DMS114 treated with DMSO at 0.1 percent for 48 hours (cell line): ENCODE data around the gene KCNIP4.

Source experiments
- DNase-seq: peaks from one replicate; lab custom pipeline; 2025; ENCODE audit not compliant: unreplicated experiment; lab: John Stamatoyannopoulos, UW

Gene KCNIP4

DNA sequence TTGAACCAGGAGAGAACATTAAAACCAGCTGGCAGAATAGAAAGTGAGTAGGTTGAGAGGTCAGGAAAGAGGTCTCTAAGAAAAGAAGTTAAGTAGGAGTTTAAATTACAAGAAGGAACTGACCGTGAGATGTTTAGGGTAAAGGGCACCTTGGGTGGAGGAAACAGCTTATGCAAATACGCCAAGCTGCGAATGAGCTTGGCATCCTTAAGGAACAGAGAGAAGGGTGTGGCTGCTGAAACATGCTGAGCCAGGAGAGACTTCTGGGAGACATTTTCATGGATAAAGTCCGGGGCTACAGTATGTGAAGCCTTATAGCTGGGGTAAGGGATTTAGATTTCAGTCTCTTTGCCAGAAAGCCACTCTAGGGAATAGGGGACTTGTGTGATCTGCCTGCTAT is 249.1 kb downstream of the KCNIP4 start:
- no peak for DNase-seq

DNA sequence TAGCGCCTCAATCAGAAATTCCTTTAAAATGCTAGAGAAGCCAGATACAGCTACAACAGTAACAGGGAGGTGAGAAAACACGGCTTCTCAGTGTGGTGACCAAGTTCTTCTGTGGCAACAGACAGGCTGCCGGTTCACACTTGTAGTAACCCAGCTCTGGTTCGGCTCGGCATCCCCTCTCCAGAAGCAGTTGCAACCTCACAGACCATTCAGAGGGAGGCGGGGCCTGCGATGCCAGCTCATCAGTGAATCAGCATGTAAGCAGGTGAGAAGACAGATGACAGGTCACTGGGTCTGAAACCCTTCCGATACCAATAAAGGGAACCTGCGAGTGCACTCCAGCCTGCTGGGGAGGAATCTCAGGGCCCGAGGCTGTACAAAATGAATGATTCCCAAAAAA is 251.0 kb downstream of the KCNIP4 start:
- DNase-seq, result no peak

DNA sequence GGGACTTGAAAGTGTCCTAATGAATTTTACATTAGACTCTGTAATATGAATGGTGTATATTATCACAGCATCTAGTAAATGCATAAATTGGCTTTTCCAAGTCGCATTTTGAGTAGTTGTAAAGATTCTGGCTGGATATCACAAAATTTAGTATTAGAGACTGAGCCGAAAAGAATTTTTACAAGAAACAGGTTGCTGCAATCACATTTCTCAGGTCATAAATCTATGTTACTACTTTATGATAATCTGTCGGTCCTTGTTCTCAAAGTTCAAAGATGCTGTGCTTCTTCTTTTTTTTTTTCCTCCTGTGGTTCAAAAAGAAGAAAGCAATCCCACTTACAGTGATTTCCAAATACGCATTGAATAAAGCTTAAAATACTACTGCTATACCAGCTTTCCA is 253.4 kb downstream of the KCNIP4 start:
- DNase-seq, result no peak

DNA sequence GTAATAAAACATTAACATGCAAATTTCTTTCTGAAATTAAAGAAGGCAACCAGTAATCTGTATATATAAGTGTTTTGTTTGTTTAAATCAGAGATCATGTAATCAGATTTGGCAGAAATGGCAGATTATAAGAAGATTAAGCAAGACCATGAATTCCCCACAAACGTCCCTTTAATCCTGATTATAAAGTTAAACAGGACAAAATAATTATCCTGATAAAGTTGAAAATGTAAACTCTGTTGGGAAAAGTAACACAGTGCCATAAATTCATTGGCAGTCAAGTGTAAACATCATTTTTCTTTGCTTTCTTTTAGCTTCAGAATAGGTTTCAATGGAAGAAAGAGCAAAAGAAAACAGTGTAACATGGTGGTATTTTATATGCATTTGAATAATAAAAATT is 256.3 kb downstream of the KCNIP4 start:
- no peak for DNase-seq

DNA sequence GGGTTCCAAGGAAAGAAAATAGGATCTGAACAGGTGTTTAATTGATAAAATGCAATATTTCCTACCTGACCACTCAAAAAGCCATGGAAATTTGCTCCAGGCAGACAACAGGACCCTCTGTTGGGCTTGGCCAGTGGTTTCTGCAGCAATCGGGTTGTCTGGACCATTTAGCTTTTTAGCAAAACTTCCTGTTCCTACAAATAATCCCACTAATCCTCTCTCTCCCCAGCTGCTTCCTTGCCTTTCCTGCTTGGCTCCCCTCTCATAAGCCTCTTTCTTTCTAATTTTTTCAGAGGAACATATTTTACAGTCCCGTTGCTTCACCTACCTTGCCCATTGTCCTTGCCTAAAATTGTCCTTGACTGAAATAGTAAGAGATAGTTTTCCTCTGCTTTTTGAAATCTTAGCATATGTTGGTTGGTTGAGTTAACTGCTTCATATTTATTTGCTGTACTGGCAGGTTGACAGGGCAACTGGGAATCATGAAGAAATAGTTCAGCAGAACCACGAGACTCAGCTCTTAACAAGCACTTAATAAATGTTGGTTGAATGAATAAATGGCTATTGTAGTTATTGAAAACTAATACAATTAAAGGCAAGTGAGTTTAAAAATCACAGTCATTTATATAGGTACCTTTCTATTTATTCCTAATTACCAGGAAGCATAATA is 259.8 kb downstream of the KCNIP4 start:
- DNase-seq, result no peak

DNA sequence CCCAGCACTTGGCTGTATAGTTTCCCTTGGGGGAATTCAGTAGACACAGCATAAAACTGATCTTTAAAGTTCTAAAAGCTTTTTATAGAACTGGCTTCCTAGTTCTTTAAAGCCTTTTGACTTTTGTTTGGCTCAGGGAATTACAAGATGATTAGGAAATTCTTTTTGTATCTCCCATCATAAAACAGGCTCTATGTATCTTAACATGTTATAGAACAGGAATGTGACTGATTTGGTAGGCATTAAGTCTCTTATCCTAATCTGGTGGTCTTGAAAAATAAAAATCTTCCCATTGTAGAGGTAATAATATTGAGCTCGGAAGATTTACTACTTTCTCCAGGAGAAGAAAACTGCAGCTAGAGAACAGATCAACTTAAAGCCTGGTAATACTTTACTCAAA is 262.7 kb downstream of the KCNIP4 start:
- DNase-seq, result no peak

DNA sequence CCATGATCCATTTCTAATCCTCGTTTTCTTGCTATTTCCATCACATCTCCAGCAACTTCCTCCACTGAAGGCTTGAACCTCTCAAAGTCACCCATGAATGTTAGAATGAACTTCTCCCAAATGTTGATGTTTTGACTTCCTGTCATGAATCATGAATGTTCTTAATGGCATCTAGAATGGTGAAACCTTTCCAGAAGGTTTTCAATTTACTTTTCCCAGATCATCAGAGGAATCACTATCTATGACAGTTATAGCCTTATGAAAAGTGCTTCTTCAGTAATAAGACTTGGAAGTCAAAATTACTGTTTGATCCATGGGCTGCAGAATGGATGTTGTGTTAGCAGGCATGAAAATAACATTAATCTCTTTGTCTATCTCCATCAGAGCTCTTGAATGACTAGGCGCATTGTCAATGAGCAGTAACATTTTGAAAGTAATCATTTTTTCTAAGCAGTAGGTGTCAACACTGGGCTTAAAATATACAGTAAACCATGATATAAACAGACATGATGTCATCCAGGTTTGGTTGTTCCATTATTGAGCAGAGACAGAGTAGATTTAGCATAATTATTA is 268.2 kb downstream of the KCNIP4 start:
- DNase-seq, result no peak

DNA sequence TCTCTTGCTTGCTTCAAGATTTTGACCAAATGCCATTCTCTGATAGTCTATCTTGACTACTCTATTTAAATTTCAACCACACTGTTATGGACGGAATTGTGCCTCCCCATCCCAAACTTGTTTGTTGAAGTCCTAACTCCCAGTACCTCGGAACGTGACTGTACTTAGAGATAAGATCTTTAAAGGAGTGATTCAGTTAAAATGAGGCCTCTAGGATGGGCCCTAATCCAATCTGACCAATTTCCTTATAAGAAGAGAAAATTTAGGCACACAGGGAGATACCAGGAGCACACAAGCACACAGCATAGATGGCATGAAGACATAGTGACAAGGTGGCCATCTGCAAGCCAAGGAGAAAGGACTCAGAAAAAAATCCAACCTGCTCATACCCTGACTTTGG is 269.9 kb downstream of the KCNIP4 start:
- no peak for DNase-seq

DNA sequence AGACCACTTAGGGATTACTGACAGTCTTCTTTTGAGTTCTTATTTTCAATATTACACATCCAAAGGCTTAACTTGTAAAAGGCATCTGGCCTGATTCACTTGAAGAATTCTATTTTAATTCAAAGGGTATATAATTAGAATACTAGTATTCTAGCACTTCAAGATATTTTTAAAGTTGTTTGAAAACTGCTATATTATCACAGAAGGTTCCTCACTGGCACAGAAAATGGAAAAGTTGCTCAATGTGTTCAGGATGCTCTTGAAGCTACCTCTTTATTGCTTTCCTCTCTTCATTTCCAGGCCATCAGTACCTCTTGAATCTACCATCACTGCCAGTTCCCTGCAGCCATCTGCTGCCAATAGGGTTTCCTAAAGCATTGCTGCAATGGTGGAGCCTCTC is 271.4 kb downstream of the KCNIP4 start:
- no peak for DNase-seq

DNA sequence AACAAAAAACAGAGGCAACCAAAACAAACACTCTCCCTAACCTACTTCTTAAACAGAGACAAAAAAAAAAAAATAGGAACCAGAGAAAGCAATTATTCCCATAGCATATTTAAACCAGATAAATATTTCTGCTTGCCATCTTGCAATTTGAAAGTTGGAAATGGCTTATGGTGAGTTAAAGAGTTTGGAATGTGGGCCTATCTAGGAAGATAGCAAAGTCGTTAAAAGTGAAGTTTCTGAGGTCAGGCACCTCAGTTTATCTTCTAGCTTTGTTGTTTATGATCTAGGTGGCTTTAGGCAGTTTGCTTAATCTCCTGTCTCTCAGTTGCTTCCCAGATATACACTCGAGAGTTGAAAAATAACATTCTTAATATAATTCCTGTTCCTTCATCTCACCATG is 284.2 kb downstream of the KCNIP4 start:
- DNase-seq, result no peak

DNA sequence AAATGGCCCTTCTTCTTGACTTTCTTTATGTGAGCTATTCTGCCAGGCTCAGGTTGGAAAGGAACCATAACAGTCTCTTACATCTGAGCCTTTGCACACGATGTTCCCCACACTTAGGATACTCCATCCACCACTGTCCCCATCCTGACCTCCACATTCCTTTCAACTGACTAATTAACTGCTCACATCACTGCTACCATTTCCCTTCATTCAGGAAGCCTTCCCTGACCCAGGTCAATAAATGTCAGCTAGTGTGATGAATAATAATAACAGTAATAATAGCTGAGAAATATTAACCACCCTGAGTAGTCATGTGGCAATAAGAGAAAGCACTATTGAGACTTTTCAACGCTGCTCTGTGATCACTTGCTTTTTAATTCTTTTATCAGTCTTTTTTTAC is 291.7 kb downstream of the KCNIP4 start:
- DNase-seq, result no peak

DNA sequence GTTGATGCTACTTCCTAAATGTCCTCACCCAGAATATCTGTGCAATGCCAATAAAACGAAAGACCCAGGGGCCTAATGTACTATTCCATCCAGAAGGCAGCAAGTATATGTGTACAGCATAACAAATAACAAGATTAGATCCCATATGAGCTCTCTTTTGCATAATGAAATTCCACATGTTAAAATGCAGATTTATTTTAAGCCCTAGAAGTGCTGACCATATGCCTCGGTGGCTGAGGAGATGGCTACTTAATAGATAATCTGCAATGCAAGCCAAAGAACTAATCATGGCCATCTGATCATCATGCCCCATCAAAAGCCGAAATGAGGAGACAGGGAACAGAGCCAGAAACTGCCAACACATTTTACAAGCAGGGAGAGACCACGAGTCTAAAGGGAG is 293.5 kb downstream of the KCNIP4 start:
- DNase-seq, result no peak

DNA sequence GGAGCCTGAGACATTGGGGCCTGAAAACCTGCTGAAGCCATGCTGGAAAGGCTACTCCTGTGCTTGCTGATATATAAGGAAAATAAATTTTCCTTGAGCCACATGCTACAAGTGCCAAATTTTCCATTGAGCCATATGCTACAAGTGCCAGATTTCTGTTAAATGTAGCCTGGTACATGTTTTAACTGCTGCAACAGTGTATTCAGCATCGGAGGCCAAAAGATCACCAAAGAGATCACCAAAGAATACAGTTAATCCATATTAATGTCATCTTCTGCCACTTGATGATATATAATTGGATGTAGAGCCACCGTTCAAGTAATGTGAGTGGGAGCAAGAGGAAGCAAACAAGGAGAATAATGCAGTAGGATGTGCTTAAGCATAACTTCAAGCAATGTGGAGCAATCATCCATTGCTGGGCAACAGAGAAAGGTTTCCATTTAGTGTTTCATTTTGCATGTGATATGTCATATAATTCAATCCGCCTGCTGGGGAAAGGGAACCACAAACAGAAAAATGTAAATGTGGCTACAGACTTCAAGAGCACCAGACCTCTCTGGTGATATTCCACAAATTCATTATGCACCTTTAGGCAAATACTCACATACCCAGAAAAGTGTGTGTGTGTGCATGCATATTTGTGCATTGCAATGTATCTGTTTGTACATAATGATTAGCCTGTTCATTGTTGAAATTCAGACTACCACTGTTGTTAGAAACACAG is 295.9 kb downstream of the KCNIP4 start:
- DNase-seq, result no peak

DNA sequence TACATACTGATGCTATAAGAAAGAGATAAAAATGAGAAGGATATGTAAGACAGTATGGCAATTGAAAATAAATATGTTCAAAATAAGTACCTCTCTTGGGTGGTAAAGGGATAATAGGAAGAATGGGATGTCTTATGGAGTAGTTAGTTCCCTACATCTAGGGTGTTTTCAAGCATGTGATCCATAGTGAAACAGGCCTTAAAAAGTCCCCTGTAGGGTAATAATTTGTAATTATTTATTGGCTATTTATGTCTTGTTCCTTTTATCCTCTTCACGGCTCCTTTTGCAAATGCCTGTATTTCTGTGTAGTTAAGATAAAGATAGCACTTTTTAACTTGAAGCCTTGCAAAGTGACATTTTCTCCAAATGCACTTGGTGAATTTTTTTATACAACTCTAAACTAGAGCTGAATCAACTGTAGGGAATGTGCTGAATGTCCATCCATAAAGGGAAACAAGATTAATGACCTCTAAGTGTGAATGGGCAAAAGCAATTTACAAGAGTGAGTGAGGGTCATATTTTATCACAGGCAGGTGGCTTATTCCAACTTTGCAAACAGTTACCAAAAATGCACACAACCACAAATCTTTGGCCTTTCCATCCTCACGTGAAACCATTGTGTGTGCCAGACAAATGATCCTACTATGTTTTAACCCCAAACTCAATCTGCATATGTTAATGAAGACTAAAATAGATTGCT is 299.0 kb downstream of the KCNIP4 start:
- no peak for DNase-seq

DNA sequence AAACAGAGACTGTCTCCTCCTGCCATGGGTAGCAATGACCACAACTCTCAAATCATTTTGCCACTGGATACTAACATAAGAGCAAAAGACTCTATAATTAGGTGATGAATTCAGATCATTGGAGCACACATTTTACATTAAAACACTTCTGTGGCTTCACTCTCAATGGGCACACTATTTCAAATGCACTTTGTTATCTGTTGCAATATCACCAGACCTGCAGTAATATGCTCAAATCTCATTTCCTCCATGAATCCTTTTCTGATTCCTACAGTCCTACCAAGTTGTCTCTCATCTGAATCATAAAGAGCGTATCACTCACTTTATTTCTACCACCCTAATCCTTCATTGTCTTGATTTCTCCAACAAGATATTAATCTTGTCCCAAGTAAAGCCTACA is 302.8 kb downstream of the KCNIP4 start:
- no peak for DNase-seq

DNA sequence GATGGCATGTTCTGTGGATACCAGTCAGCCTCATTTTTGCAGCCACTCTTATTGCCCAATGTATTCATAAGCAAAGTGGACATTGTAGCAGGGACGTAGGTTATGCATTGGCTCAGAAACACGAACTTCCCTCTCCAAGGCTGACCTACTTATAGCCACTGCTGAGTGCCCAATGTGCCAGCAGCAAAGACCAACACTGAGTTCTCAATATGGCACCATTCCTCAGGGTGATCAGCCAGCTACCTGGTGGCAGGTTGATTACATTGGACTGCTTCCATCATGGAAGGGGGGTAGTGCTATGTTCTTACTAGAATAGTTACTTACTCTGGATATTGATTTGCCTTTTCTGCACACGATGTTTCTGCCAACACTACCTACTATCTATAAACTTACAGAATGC is 306.9 kb downstream of the KCNIP4 start:
- no peak for DNase-seq

DNA sequence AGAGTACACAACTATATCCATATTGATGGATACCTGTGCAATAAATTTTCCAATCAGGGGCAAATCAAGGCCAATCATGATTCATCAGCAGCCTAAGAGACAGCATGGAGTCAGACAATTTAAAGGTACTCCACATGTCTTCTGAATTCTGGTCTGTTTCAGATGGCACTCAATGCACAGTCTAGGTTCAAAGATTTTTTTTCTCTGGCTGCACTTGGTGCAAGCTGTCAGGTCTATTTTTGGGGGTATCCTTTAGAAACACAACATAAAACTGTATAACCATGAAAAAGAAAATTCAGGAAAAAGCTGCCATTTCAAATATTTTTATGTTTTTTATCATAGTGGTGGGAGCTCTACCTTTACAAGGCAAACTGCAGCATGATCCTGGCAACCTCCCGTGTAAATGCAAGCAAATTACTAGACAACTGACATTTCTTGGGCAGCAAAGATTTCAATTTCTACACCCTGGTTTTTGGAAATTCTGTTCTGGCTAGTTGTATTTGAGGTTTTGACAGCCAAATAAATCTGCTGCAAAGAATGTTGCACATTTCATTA is 310.3 kb downstream of the KCNIP4 start:
- DNase-seq, result no peak

DNA sequence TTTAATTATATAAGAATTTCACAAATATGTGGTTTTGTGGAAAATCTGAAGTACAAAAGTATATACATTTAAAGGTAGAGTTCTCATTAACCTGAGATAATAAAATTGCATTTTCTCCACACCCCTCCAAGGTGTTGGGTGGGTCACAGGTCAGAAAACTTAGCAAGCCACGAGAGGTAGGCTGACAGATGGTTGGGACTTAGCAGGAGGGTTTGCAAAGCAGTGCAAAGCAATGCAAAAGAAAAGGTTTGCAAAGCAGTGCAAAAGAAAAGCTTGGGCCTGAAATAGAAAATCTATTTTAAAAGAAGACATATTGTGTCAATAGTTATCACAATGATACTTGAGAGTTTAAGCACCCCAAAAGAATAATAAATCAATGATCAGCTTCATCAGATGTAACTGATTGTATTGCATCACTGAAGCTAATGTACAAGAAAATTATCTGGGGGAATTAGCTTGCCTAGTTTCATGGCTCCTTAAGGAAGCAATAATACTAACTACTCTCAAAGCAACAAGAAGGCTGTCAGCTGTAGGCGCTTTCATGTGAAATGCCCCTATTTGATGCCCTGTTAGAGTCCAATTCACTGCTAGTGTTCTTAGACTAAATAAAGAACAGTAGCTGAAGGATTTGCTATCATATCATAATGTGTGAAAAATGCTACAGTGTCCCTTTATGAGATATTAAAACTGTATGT is 319.5 kb downstream of the KCNIP4 start:
- DNase-seq, result no peak

DNA sequence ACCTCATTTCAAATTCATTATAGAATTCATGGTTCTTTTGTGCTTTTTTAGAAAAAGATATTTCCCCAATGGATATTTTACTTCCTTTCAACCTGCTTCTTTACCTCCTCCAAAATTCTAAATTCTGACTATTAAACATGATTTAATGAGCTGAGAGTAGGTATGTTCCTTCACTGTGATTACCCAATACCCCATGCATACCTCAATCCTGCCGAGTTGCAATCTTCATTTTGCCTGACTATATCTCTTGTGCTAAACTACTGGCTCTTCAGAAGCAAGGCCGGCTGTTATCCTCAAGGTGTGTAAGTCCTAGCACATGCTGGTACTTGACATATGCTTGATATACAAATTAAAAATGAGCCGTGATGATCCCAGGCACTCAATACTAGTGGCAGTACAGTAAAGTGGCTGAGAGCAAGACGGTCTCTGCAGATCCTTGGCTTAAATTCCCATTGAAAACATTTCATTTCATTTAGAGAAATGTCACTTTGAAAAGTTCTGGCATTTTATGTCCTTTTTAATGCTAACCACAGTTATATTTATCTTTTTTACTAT is 320.4 kb downstream of the KCNIP4 start:
- no peak for DNase-seq

DNA sequence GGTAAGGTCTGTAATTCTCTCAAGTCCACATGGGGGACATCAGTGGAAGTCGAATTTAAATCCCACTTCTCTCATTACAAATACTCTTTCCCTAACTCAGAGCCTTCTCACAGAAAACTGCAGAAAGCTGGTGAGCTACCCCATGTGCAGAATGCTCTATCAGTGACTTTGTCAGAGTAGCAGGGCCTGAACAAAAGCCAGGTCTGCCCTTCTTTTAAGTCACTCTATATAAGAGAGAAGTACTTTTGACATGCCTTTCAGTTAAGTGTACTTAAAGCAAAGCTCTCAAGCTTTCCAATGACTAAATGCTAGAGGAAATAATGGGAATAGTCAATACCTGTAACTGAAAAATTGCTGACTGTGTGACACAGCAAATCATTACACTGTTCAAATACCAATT is 323.1 kb downstream of the KCNIP4 start:
- DNase-seq, result no peak

DNA sequence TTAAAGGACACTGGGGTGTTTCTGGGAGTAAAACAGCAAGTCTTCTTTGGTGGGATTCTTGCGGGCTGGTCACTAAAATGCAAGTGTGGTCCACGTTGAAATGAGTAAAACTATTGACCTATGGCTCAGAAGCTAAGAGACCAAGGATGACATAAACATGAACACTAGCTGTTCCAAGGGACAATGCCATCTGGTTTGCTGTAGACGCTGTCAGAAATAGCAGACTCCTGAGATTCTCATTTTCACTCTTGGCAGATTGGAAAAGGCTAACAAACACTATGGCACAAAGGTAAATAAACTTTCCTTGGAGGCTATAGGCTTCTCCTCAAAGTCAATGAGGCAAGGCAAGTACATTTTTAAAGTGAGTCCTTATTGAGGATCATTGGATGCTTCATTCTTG is 343.6 kb downstream of the KCNIP4 start:
- DNase-seq, result no peak
